Neural progenitor cell (in vitro differentiated cells): ENCODE data around the gene VSIG8.

Experiments
- EZH2 ChIP-seq: fragments of 200-600 bp; sonication (generic); IDR thresholded peaks from 2 replicates; pipeline ENCODE4 v1.6.1; 2017; ENCODE audit warnings: antibody characterized with exemption, mild to moderate bottlenecking, moderate library complexity
- EZH2phosphoT487 ChIP-seq: fragments of 200-600 bp; sonication (generic); IDR thresholded peaks from 2 replicates; pipeline ENCODE4 v1.6.1; 2017; ENCODE audit warnings: antibody characterized with exemption
- TF ChIP-seq, protein P1 (sequence below): fragments of 200-600 bp; sonication (generic); IDR thresholded peaks from 2 replicates; pipeline ENCODE4 v1.5.1; 2017; ENCODE audit warnings: antibody characterized with exemption, mild to moderate bottlenecking

GRCh38 chr1:159835356-159835755, 27.1 kb downstream of the VSIG8 start:
- TF ChIP-seq, protein P1, sequence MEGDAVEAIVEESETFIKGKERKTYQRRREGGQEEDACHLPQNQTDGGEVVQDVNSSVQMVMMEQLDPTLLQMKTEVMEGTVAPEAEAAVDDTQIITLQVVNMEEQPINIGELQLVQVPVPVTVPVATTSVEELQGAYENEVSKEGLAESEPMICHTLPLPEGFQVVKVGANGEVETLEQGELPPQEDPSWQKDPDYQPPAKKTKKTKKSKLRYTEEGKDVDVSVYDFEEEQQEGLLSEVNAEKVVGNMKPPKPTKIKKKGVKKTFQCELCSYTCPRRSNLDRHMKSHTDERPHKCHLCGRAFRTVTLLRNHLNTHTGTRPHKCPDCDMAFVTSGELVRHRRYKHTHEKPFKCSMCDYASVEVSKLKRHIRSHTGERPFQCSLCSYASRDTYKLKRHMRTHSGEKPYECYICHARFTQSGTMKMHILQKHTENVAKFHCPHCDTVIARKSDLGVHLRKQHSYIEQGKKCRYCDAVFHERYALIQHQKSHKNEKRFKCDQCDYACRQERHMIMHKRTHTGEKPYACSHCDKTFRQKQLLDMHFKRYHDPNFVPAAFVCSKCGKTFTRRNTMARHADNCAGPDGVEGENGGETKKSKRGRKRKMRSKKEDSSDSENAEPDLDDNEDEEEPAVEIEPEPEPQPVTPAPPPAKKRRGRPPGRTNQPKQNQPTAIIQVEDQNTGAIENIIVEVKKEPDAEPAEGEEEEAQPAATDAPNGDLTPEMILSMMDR: no peak
- TF ChIP-seq EZH2 (no peak), EZH2phosphoT487 (no peak)
